Embryonic facial prominence (tissue), 1 donor: Measurements from ENCODE around the gene CNOT6.

ENCODE experiments used
- DNase-seq: peaks from one replicate; pipeline ENCODE4 v3.0.0-alpha.2; 2016; ENCODE audit errors: extremely low spot score

The CNOT6 gene

GRCh38 chr5:180599981-180600553, 105.9 kb downstream of the CNOT6 start:
- no peak for DNase-seq

GRCh38 chr5:180600554-180601041, 106.4 kb downstream of the CNOT6 start:
- no peak for DNase-seq

DNA sequence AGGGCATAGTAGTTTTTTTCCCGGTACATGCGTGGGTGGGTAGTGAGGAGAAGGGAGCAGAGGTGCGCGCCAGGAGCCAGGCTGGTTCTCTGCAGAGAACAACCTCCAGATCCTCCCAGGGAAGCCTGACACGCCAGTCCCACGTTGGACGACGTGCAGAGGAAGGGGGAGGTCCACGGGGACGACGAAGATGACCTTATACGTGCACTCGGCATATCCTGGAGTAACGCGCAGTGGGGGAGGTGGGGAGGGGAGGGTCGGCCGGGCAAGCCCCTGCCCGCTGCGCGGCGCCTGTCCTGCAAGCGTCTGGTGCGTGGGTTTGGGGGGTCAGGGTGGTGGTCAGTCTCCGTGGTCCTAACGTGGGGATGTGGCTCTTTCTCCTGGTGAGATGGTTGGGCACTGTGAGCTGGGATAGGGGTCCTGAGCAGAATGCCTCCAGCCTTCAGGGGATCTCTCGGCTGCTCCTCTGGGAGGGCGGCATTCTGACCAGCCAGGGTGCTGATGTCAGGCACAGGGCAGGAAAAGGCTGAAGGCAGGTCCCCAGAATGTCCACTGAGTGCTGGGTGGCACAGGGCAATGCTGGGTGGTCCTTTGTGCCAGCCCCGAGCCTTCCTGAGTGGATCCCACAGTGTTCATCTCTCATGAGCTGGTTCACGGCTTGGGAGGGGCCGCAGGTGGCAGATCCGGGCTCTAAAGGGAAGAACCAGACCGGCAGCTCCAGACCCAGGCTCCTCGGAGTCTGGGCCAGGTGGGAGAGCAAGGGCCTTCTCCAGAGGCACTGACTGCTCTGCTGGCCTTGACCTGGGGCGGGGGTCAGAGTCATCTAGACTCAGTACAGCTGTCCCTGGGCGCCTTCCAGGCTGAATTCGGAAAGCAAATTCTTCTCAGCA, 107.7 kb downstream of the CNOT6 start:
- no peak for DNase-seq

GRCh38 chr5:180602481-180603075, 108.4 kb downstream of the CNOT6 start:
- no peak for DNase-seq

- DNase-seq = no peak
Observed at GRCh38 chr5:180603076-180603594, 109.0 kb downstream of the CNOT6 start.

- no peak for DNase-seq
Observed at GRCh38 chr5:180604271-180604670, 110.1 kb downstream of the CNOT6 start.

- no peak for DNase-seq
Observed at GRCh38 chr5:180605554-180606214, 111.5 kb downstream of the CNOT6 start.

- peak; percentile 36 for DNase-seq
Observed at GRCh38 chr5:180606215-180606785, 112.1 kb downstream of the CNOT6 start.

- DNase-seq = no peak
Observed at GRCh38 chr5:180607861-180608571, 113.8 kb downstream of the CNOT6 start.

- DNase-seq = no peak
Observed at GRCh38 chr5:180608572-180609310, 114.6 kb downstream of the CNOT6 start.

DNA sequence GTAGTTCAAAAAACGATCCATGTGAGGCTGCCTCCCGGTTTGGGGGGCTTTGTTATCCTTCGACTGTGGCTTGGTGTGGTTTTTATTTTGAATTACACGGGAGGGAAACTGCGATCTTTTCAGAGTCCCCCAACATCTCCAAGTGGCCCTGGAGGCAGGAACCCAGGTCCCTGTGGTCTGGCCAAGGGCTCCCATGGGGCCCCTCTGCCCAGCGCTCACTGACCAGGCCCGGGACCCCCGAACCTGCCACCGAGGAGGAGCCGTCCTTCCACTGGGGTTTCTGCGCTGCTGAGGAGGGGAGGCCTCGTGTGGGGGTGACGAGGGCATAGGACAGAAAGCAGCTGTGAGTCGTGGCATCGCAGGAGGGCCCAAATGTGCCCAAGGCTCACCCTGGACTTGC, 115.2 kb downstream of the CNOT6 start:
- DNase-seq = no peak

- no peak for DNase-seq
Observed at GRCh38 chr5:180609817-180610550, 115.8 kb downstream of the CNOT6 start.

GRCh38 chr5:180611140-180611850, 117.1 kb downstream of the CNOT6 start:
- no peak for DNase-seq

- no peak for DNase-seq
Observed at GRCh38 chr5:180612683-180613082, 118.5 kb downstream of the CNOT6 start.

GRCh38 chr5:180613188-180613813, 119.1 kb downstream of the CNOT6 start:
- DNase-seq = no peak

GRCh38 chr5:180613814-180614188, 119.6 kb downstream of the CNOT6 start:
- DNase-seq = no peak

DNA sequence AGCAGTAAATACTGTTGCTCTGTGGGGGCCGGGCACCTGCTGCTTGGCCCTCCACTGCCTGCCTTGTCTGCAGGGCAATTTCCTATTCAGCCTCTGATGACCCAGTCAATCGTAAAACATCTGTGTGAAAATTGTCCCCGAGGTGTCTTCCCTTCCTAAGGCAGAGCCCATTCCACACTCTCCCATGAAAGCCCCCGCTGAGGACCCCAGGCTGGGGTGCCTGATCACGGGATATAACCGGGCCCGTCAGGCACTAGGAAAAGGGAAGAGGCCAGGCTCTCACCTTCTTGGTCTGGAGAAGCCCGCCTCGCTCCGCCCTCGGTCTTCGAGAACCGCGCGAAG, 124.3 kb downstream of the CNOT6 start:
- DNase-seq = no peak

GRCh38 chr5:180618829-180619562, 124.8 kb downstream of the CNOT6 start:
- no peak for DNase-seq
